D721Med (cell line): Measurements from ENCODE around the gene MMP17.
A peak's percentile ranks its signal among the peaks of the same experiment; 100 is the strongest.
"Not testable (repeated sequence)": the region's sequence is repeated elsewhere in the genome, so short reads cannot be mapped to it uniquely, and the experiment has no call there.

Experiments
- DNase-seq: peaks from one replicate; pipeline ENCODE4 v3.0.0; 2011; ENCODE audit warnings: low spot score; ENCODE audit not compliant: insufficient read length
- FAIRE-seq: peaks from 2 replicates; lab custom pipeline; 2011; peaks lifted over from hg19 to GRCh38; lab: Jason Lieb, UNC
- CTCF ChIP-seq: IDR thresholded peaks from 2 replicates; pipeline ENCODE4 v1.5.1; 2012; ENCODE audit warnings: mild to moderate bottlenecking, control low read depth; ENCODE audit not compliant: insufficient read depth; ENCODE audit errors: missing control alignments

Gene MMP17

GRCh38 chr12:131873293-131873692 lies 45.1 kb downstream of the MMP17 start:
- no peak for TF ChIP-seq CTCF
- FAIRE-seq (no peak), DNase-seq (no peak)

- not testable (repeated sequence) for FAIRE-seq, DNase-seq
These were observed 46.8 kb downstream of the MMP17 start for GRCh38 chr12:131874972-131875371.

- not testable (repeated sequence) for DNase-seq, FAIRE-seq
These were observed 49.0 kb downstream of the MMP17 start for GRCh38 chr12:131877216-131877615.

- DNase-seq, FAIRE-seq: not testable (repeated sequence)
These were observed 50.2 kb downstream of the MMP17 start for GRCh38 chr12:131878436-131878835.

GRCh38 chr12:131882804-131883520 lies 54.8 kb downstream of the MMP17 start:
- FAIRE-seq (no peak), DNase-seq (peak; percentile 6)
- TF ChIP-seq CTCF: no peak

- DNase-seq (no peak), FAIRE-seq (no peak)
- TF ChIP-seq CTCF: no peak
These were observed 55.3 kb downstream of the MMP17 start for GRCh38 chr12:131883521-131883900.

- DNase-seq, FAIRE-seq: not testable (repeated sequence)
These were observed 56.9 kb downstream of the MMP17 start for GRCh38 chr12:131885076-131885475.

- DNase-seq (no peak), FAIRE-seq (no peak)
- TF ChIP-seq CTCF: no peak
These were observed 57.4 kb downstream of the MMP17 start for GRCh38 chr12:131885543-131886057.

GRCh38 chr12:131891722-131892121 lies 63.5 kb downstream of the MMP17 start:
- DNase-seq, FAIRE-seq: not testable (repeated sequence)
